NCI-H1694 (cell line): ENCODE results near the gene KCNH3.
A peak's percentile ranks its signal among the peaks of the same experiment; 100 is the strongest.
"Not testable (repeated sequence)": the region's sequence is repeated elsewhere in the genome, so short reads cannot be mapped to it uniquely, and the experiment has no call there.

Source experiments
- DNase-seq: peaks from one replicate; lab custom pipeline; 2025; lab: John Stamatoyannopoulos, UW

KCNH3 gene, protein sequence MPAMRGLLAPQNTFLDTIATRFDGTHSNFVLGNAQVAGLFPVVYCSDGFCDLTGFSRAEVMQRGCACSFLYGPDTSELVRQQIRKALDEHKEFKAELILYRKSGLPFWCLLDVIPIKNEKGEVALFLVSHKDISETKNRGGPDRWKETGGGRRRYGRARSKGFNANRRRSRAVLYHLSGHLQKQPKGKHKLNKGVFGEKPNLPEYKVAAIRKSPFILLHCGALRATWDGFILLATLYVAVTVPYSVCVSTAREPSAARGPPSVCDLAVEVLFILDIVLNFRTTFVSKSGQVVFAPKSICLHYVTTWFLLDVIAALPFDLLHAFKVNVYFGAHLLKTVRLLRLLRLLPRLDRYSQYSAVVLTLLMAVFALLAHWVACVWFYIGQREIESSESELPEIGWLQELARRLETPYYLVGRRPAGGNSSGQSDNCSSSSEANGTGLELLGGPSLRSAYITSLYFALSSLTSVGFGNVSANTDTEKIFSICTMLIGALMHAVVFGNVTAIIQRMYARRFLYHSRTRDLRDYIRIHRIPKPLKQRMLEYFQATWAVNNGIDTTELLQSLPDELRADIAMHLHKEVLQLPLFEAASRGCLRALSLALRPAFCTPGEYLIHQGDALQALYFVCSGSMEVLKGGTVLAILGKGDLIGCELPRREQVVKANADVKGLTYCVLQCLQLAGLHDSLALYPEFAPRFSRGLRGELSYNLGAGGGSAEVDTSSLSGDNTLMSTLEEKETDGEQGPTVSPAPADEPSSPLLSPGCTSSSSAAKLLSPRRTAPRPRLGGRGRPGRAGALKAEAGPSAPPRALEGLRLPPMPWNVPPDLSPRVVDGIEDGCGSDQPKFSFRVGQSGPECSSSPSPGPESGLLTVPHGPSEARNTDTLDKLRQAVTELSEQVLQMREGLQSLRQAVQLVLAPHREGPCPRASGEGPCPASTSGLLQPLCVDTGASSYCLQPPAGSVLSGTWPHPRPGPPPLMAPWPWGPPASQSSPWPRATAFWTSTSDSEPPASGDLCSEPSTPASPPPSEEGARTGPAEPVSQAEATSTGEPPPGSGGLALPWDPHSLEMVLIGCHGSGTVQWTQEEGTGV

DNA sequence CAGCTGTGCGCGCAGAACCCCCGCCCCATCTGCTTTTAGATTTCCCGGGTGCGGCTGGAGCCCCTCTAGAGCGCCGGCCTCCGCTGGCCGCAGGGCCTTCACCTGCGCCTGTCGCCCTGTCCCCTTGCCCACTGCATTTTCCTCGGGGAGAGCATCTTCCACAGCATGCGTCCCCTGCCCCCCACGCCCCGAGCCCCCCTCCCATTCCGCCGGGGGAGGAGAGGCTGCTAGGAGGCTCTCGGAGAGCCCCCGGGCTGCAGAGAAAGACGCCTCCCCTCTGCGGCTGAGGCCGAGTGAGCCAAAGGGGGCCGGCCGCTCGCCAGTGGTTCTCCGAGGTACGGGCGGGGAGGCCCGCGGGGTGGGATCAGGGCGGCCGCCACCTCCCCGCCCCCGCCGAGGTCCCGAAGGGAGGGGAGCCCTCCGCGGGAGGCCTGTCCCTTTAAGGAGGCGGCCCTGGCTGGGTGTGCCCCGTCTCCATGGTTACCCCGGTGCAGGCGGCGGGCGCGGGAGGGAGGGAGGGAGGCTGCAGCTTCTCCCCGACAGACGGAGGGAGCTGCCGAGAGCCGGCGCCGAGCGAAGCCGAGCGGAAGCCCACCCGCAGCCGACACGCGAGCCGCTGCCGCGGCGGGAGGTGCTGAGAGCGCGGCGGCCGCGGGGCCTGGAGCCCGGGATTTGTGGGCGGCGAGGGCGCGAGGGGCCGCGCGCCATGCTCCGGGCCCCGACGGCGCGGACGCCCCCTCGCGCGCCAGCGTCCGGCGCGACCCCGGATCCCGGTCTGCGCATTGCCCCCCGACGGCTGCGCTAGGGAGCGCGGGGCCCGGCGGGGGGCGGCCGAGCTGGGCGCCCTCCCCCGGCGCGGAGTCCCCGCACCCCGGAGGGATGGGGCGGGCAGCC, at the start of gene KCNH3:
TSS of gene KCNH3 (plus strand) at position 521 of the 894 bp plus-strand sequence. CDS start 387 bp downstream, outside the sequence.
- peak; percentile 27 for DNase-seq

GRCh38 chr12:49489154-49489553, 49.7 kb upstream of the KCNH3 start:
- DNase-seq, result no peak

DNA sequence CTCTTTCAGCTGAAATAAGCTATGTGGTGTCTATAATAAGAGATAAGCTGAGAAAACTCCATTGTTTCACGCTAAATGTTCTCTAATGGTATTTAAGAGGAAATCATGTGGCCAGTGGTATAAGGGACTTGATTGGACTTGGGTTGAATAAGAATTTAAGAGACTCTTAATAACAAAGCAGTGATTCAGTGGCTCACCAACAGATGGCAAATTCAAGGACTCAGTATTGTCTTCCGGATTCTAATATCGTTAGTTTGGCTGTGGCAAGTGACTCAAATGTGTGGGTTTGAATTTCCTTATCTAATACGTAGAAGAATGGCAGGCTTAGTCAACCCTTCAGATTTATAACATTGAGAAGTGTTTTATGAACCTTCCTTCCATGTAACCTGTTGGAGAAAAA, 49.1 kb upstream of the KCNH3 start:
- no peak for DNase-seq

DNA sequence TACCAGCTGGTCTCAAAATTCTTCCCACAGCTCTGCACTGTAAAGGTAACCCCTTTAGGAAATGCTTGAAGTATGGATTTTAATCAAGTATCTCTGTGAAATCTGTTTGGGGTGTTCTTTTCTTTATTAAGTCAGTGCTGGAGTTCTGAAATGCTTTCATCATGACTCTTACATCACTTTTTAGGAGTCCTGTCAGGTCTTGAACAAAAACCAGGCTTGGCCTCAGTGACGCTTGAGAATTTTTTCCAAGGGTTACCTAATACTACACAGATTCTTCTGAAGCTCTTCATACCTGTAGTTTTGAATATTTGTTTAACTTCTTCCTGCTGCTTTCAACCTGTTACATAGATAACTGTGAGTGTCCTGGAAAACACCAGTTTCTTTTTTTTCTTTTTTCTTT, 47.0 kb upstream of the KCNH3 start:
- DNase-seq, result no peak

DNA sequence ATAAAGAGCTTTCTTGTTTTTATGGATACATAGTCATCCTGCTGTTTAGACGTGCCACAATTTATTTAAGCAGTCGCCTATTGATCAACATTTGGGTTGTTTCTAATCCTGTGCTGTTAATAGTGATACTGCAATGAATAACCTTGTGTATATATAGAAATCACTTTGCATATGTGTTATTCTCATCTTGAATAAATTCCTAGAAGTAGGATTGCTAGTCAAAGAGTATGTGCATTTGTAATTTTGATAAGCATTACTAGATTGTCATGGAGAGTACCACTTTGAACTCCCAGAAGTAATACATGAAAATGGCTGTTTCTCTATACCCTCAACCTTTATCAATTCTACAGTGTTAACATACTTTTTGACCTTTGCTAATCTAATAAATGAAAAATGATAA, 44.9 kb upstream of the KCNH3 start:
- no peak for DNase-seq

DNA sequence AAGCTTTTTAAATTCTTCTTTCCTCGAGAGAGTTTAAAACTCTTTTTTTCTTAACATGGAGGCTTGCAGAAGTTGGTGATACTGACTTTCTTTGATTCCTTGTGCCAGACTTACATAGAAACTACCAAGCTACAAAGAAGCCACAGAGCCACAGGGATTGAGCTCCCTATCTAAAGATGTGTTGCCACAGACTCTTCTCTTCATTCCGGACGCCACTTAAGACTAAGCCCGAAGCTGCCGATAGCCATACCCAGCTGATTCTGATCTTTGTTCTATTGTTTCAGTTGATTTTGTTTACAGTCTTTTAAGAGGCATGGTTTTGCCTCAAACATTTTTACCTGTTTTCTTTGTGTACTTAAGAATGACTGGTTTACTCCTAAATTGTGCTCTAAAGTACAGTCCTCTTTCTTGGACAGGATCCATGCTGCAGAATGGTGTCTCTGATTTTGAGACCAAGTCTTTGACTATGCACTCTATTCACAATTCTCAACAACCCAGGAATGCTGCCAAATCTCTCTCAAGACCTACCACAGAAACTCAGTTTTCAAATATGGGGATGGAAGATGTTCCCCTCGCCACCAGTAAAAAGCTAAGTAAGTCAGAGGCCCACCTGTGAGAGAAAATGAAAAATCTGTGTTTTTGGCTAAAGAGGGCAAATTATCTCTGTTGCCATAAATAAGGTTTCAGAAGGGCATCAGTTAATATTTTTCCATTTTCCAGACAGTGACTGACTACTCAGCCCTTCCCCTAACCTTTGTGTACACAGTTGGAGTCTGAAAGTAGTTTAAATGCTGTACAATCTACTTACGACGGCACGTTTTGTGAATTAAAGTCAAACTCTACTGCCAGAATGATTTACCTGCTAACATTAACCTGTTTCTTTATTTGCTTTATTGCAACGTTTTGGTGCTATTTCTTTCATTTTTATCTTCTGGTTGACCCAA, 42.1 kb upstream of the KCNH3 start:
- no peak for DNase-seq

DNA sequence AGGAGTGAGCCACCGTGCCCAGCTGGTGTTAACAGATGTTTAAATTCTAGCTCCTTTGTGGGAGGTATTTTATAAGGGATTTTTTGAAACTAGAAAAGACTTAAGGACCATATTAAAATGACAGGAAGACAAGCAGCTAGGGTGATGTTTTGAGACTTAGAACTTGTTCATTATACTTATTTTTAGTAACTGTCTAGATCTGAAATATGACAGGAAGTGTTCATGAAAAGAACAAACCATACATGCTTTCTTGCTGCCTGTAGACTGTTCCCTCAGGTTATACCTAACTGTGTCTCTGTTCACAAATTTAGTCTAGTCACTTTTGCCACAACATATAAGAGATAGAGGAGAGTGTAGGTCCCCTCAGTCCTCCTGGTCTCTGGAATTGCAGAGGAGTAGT, 36.9 kb upstream of the KCNH3 start:
- DNase-seq, result no peak

DNA sequence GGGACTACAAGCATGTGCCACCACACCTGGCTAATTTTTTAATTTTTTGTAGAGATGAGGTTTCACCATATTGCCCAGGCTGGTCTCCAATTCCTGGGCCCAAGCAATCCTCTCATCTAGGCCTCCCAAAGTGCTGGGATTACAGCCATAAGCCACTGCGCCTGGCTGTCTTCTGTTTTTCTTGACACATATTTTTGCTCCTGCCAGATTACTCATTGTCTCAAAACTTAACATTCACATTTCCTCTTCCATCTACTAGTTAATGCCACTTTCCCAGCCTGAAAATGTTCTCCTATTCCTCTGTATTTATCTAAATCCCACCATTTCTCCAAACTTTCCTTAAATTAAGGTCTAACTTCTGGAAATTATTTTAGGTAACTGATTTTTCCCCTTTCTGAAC, 36.2 kb upstream of the KCNH3 start:
- DNase-seq, result no peak

DNA sequence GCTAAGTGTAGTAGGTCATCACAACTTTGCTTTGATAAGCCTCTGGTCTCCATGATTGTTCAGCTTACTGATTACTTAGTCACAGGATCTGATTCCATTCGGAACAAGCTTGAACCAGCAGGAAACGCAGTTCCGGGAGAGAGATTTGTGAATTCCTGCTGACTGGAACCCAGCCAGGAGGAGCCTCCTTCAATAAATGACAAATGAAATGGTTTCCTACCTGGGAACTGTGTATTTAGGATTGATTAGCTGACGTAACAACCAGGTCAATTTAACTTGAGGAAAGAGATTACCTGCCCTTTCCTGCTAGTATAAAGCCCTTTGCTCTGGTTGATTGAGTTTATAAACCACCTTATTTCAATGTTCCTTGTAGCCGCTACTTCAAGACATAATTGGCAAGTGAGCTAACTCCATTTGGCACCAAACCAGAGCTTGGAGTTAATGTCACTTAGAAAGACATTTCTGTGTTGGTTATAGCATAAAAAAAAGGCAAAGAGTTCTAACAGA, 35.1 kb upstream of the KCNH3 start:
- no peak for DNase-seq

GRCh38 chr12:49505672-49506071, 33.2 kb upstream of the KCNH3 start:
- no peak for DNase-seq

GRCh38 chr12:49507139-49507538, 31.7 kb upstream of the KCNH3 start:
- DNase-seq, result no peak

DNA sequence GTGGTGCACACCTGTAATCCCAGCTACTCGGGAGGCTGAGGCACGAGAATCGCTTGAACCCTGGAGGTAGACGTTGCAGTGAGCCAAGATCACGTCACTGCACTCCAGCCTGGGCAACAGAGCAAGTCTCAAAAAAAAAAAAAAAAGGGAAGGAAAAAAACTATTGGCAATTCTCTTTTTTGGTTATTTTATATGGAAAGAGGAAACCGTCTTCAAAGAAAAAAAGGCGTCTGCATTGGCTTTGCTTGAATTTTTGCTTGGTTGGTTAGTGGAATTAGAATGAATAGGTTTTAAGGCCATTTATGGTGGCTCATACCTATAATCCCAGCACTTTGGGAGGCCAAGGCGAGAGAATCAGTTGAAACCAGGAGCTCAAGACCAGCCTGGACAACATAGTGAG, 29.1 kb upstream of the KCNH3 start:
- DNase-seq, result not testable (repeated sequence)

GRCh38 chr12:49511410-49511809, 27.4 kb upstream of the KCNH3 start:
- no peak for DNase-seq

DNA sequence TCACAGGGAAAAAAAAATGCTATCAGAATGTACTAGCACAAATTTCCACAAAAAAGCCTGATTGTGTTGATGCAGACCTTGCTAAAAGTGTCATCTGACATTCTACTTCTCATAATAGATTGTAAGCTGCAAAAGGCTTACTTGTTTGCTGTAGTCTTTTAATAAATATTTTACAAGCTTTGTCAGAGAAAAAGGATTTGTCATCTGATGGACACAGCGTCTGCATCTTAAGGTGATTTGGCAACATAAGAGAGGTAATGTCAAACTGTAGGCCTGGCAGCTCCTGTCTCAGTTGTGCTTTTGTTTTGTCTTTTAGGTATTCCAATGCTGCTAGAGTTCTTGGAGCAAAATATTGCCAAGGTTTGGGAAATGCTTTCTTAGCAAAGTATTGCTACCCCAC, 26.3 kb upstream of the KCNH3 start:
- DNase-seq, result no peak

DNA sequence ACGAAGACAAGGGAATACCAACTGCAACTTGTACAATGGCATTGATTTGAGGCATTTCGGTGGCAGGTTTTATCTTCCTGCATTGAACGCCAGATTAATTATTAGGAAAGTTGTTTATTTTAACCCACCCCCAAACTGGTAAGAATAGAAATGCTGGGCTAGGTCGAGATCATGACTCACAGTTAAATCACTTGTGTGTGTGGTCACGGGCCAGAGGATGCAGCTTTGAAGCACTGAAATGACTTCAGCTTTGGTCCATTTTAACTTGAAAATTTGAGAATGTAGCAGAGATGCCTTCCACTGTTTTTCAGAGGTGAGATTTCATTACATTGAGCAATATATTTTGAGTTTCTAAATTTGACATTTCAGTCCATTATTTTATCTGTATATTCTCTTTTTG, 23.6 kb upstream of the KCNH3 start:
- no peak for DNase-seq

GRCh38 chr12:49518914-49519573, 19.8 kb upstream of the KCNH3 start:
- DNase-seq, result no peak

GRCh38 chr12:49519574-49519936, 19.3 kb upstream of the KCNH3 start:
- DNase-seq, result no peak

DNA sequence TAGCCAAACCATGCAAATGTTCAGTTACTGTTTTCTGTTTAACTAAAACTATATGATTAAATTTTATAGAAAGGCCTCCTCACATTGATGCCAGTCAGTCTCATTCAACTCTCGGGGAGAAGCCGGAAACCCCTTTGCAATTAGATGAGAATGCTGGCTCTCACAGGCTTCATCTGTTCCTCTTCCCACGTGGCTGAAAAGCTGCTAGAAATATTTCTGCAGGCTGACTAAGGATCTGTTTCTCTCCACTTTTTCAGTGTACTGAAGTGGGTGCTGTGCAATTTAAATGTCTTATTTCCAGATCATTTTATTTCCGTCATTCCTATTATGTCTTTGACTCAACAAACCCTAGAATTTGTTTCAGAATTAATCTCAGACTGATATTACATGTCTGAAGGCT, 17.4 kb upstream of the KCNH3 start:
- no peak for DNase-seq

- DNase-seq, result no peak
These were observed 14.0 kb upstream of the KCNH3 start for GRCh38 chr12:49524660-49525324.
